Stomach smooth muscle (tissue), 2 donors: ENCODE results near the gene ART3.

Experiments used
- H3K27ac ChIP-seq: one replicate; pipeline ENCODE4 v1.7.0; 2013; ENCODE audit warnings: mild to moderate bottlenecking, low read length, inconsistent platforms
- H3K27me3 ChIP-seq, 2 donors: one replicate each; pipeline ENCODE4 v1.7.0; 2013; ENCODE audit warnings: low read length in 2 of 2; ENCODE audit not compliant: insufficient read depth in 2 of 2, control insufficient read depth in 1 of 2
- H3K36me3 ChIP-seq, 2 donors: one replicate each; pipeline ENCODE4 v1.7.0; 2013; ENCODE audit warnings: low read length in 2 of 2; ENCODE audit not compliant: control insufficient read depth in 2 of 2, insufficient read depth in 2 of 2
- H3K4me1 ChIP-seq: one replicate; pipeline ENCODE4 v1.7.0; 2013; ENCODE audit warnings: low read length; ENCODE audit not compliant: control insufficient read depth, insufficient read depth
- H3K4me3 ChIP-seq, 2 donors: one replicate each; pipeline ENCODE4 v1.7.0; 2013; ENCODE audit warnings: low read length in 2 of 2
- H3K9ac ChIP-seq, 2 donors: one replicate each; pipeline ENCODE4 v1.7.0; 2013; ENCODE audit warnings: low read length in 2 of 2, mild to moderate bottlenecking in 1 of 2
- H3K9me3 ChIP-seq, 2 donors: one replicate each; pipeline ENCODE4 v1.7.0; 2013; ENCODE audit warnings: low read length in 2 of 2; ENCODE audit not compliant: control insufficient read depth in 2 of 2
- donor health status: healthy.
- donor health status: Pancreatic carcinoma.

Gene ART3

GRCh38 chr4:76067652-76068286 lies 6.7 kb upstream of the ART3 start:
- H3K4me3 ChIP-seq: no peak overlapping the region
- H3K9me3 ChIP-seq: no peaks in the 10 kb centered on the region
- no peaks in the 10 kb centered on the region for H3K27me3 ChIP-seq
- no peak overlapping the region for H3K9ac ChIP-seq
- H3K36me3 ChIP-seq: no peaks in the 10 kb centered on the region
- H3K4me1 ChIP-seq: no peaks in the 10 kb centered on the region
- H3K27ac ChIP-seq: no peak overlapping the region

- no peaks in the 10 kb centered on the region for H3K27me3 ChIP-seq
- no peak overlapping the region for H3K27ac ChIP-seq
- no peak overlapping the region for H3K9ac ChIP-seq
- H3K36me3 ChIP-seq: no peaks in the 10 kb centered on the region
- H3K4me1 ChIP-seq: peaks cover 11% of the 10 kb centered on the region
- no peak overlapping the region for H3K4me3 ChIP-seq
- H3K9me3 ChIP-seq: no peaks in the 10 kb centered on the region
Measured at GRCh38 chr4:76072760-76073159, 1.7 kb upstream of the ART3 start.

GRCh38 chr4:76074993-76075600 lies 588 bp downstream of the ART3 start:
- no peak overlapping the region for H3K27ac ChIP-seq
- H3K4me1 ChIP-seq: peaks cover 11% of the 10 kb centered on the region
- no peaks in the 10 kb centered on the region for H3K27me3 ChIP-seq
- no peaks in the 10 kb centered on the region for H3K9me3 ChIP-seq
- H3K9ac ChIP-seq: no peak overlapping the region
- H3K4me3 ChIP-seq: no peak overlapping the region
- H3K36me3 ChIP-seq: no peaks in the 10 kb centered on the region

GRCh38 chr4:76078033-76078613 lies 3.6 kb downstream of the ART3 start:
- H3K36me3 ChIP-seq: no peaks in the 10 kb centered on the region
- H3K27ac ChIP-seq: no peak overlapping the region
- no peak overlapping the region for H3K4me3 ChIP-seq
- no peak overlapping the region for H3K9ac ChIP-seq
- H3K9me3 ChIP-seq: no peaks in the 10 kb centered on the region
- H3K4me1 ChIP-seq: peaks cover 11% of the 10 kb centered on the region
- no peaks in the 10 kb centered on the region for H3K27me3 ChIP-seq

GRCh38 chr4:76083386-76083988 lies 9.0 kb downstream of the ART3 start:
- H3K27ac ChIP-seq: no peak overlapping the region
- H3K4me3 ChIP-seq: no peak overlapping the region
- no peaks in the 10 kb centered on the region for H3K27me3 ChIP-seq
- no peak overlapping the region for H3K9ac ChIP-seq
- no peaks in the 10 kb centered on the region for H3K9me3 ChIP-seq
- H3K4me1 ChIP-seq: no peaks in the 10 kb centered on the region
- H3K36me3 ChIP-seq: no peaks in the 10 kb centered on the region

GRCh38 chr4:76084542-76084941 lies 10.0 kb downstream of the ART3 start:
- H3K4me1 ChIP-seq: no peaks in the 10 kb centered on the region
- H3K9ac ChIP-seq: no peak overlapping the region
- H3K36me3 ChIP-seq: no peaks in the 10 kb centered on the region
- H3K27me3 ChIP-seq: no peaks in the 10 kb centered on the region
- no peak overlapping the region for H3K27ac ChIP-seq
- no peaks in the 10 kb centered on the region for H3K9me3 ChIP-seq
- H3K4me3 ChIP-seq: no peak overlapping the region

GRCh38 chr4:76087007-76087769 lies 12.7 kb downstream of the ART3 start:
- H3K27ac ChIP-seq: no peak overlapping the region
- H3K9ac ChIP-seq: no peak overlapping the region
- no peaks in the 10 kb centered on the region for H3K9me3 ChIP-seq
- H3K36me3 ChIP-seq: no peaks in the 10 kb centered on the region
- H3K27me3 ChIP-seq: no peaks in the 10 kb centered on the region
- H3K4me3 ChIP-seq: peak overlapping the region in 1 of 2 donors; percentile 47
- H3K4me1 ChIP-seq: no peaks in the 10 kb centered on the region

- Histone ChIP-seq H3K27me3 (no peaks in the 10 kb centered on the region), H3K4me3 (no peak overlapping the region), H3K36me3 (no peaks in the 10 kb centered on the region), H3K9ac (no peak overlapping the region), H3K9me3 (no peaks in the 10 kb centered on the region), H3K4me1 (no peaks in the 10 kb centered on the region), H3K27ac (no peak overlapping the region)
Measured at GRCh38 chr4:76088719-76089118, 14.2 kb downstream of the ART3 start.

GRCh38 chr4:76090241-76090691 lies 15.8 kb downstream of the ART3 start:
- H3K9ac ChIP-seq: no peak overlapping the region
- H3K9me3 ChIP-seq: no peaks in the 10 kb centered on the region
- H3K4me1 ChIP-seq: no peaks in the 10 kb centered on the region
- H3K36me3 ChIP-seq: no peaks in the 10 kb centered on the region
- H3K27me3 ChIP-seq: no peaks in the 10 kb centered on the region
- H3K4me3 ChIP-seq: no peak overlapping the region
- no peak overlapping the region for H3K27ac ChIP-seq

GRCh38 chr4:76091052-76091451 lies 16.5 kb downstream of the ART3 start:
- no peaks in the 10 kb centered on the region for H3K4me1 ChIP-seq
- H3K27ac ChIP-seq: no peak overlapping the region
- H3K36me3 ChIP-seq: no peaks in the 10 kb centered on the region
- no peak overlapping the region for H3K4me3 ChIP-seq
- H3K9me3 ChIP-seq: no peaks in the 10 kb centered on the region
- no peaks in the 10 kb centered on the region for H3K27me3 ChIP-seq
- no peak overlapping the region for H3K9ac ChIP-seq
